Peyer's patch (tissue), 4 donors: ENCODE data around the gene ACOX3. TPM values are rescaled to one million over a fixed set of nuclear protein-coding genes. Genes with fewer than 3 reads are reported as not detected.

Experiments used
- DNase-seq, 3 donors: peaks; one replicate each; pipeline ENCODE4 v3.0.0-alpha.2; 2017 to 2019
- H3K27ac ChIP-seq, 4 donors: fragments of 200-600 bp; sonication (generic); one replicate each; pipeline ENCODE4 v1.5.1; 2016 to 2019
- H3K27me3 ChIP-seq, 2 donors: fragments of 200-600 bp; sonication (generic); one replicate each; pipeline ENCODE4 v1.5.1; 2019
- H3K36me3 ChIP-seq, 3 donors: fragments of 200-600 bp; sonication (generic); one replicate each; pipeline ENCODE4 v1.5.1; 2016 to 2019
- H3K4me1 ChIP-seq, 4 donors: fragments of 200-600 bp; sonication (generic); one replicate each; pipeline ENCODE4 v1.5.1; 2016 to 2019
- H3K4me3 ChIP-seq, 4 donors: fragments of 200-600 bp; sonication (generic); 1 replicate in 3 of 4; 2 replicates in 1 of 4; pipeline ENCODE4 v1.5.1; 2016 to 2019; ENCODE audit warnings: mild to moderate bottlenecking in 1 of 4
- H3K9me3 ChIP-seq, 4 donors: fragments of 200-600 bp; sonication (generic); one replicate each; pipeline ENCODE4 v1.5.1; 2016 to 2019; ENCODE audit warnings: mild to moderate bottlenecking in 1 of 4
- POLR2A ChIP-seq, 2 donors: fragments of 450-650 bp; IDR thresholded peaks; one replicate each; pipeline ENCODE4 v1.5.1; 2017; ENCODE audit warnings: antibody characterized with exemption in 2 of 2, mild to moderate bottlenecking in 2 of 2, moderate library complexity in 2 of 2
- total RNA-seq, 4 donors: library from RNA; depleted of rRNA; stranded (reverse); fragments of >200 nt; gene quantifications; one replicate each; pipeline ENCODE4 v1.1.0, GENCODE V29; 2016
- TF ChIP-seq, protein P1 (sequence below), 6 experiments: fragments of 450-650 bp in 4 of 6; fragments of 200-600 bp in 2 of 6; sonication (generic) in 1 of 6; IDR thresholded peaks; one replicate each; pipeline ENCODE4 v1.5.1; 2017 to 2019; ENCODE audit warnings: antibody characterized with exemption in 6 of 6, mild to moderate bottlenecking in 3 of 6, moderate library complexity in 1 of 6

ACOX3 gene
- total RNA-seq, 4 donors from 2014 or later: 17.2 to 95.7 (median 43.7) TPM

DNA sequence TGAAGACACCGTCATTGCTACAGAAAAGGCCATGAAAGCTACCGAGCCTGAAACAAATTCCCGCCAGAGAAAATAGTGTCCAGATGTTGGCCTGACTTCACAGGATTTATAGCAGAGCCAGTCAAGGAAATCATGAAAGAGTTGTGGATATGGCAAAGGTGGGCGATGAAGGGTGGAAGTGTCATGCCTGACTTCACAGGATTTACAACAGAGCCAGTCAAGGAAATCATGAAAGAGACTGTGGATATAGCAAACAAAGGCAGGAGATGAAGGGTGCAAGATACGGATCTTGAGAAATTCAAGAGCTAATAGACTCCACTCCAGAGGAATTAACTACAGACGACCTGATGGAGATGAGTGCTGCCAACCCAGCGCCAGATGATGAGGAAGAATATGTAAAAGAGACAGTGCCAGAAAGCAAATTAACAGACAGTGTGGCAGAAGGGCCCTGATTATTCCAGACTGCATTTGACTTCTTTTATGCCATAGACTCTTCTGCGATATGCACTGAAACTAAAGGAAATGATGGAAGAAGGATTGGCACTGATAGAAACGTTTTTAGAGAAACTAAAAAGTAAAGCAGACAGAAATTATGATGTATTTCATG lies 17.2 kb upstream of the ACOX3 start:
- no peak for DNase-seq
- TF ChIP-seq, protein P1, sequence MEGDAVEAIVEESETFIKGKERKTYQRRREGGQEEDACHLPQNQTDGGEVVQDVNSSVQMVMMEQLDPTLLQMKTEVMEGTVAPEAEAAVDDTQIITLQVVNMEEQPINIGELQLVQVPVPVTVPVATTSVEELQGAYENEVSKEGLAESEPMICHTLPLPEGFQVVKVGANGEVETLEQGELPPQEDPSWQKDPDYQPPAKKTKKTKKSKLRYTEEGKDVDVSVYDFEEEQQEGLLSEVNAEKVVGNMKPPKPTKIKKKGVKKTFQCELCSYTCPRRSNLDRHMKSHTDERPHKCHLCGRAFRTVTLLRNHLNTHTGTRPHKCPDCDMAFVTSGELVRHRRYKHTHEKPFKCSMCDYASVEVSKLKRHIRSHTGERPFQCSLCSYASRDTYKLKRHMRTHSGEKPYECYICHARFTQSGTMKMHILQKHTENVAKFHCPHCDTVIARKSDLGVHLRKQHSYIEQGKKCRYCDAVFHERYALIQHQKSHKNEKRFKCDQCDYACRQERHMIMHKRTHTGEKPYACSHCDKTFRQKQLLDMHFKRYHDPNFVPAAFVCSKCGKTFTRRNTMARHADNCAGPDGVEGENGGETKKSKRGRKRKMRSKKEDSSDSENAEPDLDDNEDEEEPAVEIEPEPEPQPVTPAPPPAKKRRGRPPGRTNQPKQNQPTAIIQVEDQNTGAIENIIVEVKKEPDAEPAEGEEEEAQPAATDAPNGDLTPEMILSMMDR (IDR thresholded peaks at IDR 0.05): no peak
- TF ChIP-seq POLR2A (IDR thresholded peaks at IDR 0.05): no peak
- peaks cover 0 to 75% (median 0%) of the 10 kb centered on the region in 3 donors for H3K36me3 ChIP-seq

DNA sequence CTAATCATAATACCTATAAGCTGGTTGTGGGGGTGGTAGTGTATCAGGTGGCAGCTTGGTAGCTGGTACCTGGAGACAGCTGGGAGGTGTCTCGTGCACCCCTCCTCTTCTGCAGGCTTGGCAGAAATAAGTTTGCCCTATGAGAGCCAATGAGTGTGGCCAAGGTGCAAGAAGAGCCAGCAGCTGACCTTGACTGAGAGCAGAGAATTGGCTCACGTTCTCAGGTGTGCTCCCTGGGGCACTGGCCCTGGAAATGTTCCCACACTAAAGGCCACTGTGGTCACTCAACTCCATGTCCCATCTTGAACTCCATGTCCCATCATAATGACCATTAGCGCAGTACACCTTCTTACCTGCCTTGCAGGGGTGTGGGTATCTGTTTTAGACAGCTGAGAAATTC lies 13.4 kb upstream of the ACOX3 start:
- no peak overlapping the region for H3K27ac ChIP-seq
- H3K27me3 ChIP-seq: no peaks in the 10 kb centered on the region
- H3K36me3 ChIP-seq: peaks cover 0 to 91% (median 0%) of the 10 kb centered on the region in 3 donors
- TF ChIP-seq POLR2A (IDR thresholded peaks at IDR 0.05): no peak
- TF ChIP-seq, protein P1 (IDR thresholded peaks at IDR 0.05): no peak
- H3K4me3 ChIP-seq: no peak overlapping the region
- H3K4me1 ChIP-seq: no peaks in the 10 kb centered on the region
- DNase-seq: no peak
- H3K9me3 ChIP-seq: no peaks in the 10 kb centered on the region

More for the DNA sequence above, 17.2 kb upstream of the ACOX3 start:
- Histone ChIP-seq H3K4me3 (no peak overlapping the region), H3K9me3 (no peaks in the 10 kb centered on the region), H3K4me1 (no peaks in the 10 kb centered on the region), H3K27ac (no peak overlapping the region), H3K27me3 (no peaks in the 10 kb centered on the region)

DNA sequence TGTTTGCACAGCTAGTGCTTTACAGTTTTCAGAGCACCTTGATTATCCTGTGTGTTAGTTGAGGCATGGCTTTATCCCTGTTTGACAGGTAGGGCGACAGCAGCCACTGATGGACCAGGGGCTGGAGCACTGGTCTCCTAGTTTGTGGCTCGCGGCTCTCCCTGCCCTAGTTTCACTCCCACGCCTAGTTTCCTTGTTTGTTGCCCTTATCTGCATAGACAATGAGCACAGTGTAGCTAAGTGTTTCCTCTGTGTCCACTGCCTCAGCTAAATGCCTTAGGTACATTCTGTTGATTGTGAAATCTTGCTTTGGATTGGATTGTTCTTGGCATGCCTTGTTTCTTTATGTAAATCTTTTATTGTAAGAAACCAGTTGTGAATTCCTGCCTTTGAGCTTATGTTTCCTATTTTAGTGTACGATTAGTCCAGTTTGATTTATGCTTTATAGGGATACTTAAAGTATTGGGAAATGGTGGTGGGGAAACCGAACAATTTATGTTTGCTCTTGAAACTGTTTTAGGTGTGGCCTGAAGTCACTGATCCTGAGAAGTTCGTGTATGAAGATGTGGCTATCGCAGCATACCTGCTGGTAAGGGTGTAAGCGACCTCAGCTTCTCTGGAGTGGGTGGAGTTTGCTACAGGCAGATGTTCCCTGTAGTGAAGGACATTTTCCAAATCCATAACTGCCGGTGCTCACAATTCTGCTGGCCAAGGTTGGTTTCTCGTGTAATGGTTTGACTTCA lies 11.1 kb upstream of the ACOX3 start:
- H3K27ac ChIP-seq: no peak overlapping the region

DNA sequence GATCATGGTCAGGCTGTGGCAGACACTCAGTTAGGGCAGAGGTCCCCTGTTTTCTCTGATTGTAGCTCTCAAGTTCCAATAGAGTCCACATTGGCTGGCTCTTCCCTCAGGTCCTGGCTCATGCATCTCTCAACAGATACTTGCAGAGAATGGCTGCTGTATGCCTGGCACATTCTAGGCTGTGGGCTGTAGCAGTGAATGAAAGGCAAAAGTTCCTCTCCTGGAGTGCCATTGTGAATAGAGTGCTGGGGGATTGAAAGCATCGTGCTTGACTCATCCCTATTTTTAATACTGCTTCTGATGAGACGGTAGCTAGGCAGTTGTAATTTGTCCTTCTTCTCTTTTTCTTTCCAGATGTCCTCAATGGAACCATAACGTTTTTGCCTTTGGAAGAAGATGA lies 5.6 kb upstream of the ACOX3 start:
- TF ChIP-seq, protein P1 (IDR thresholded peaks at IDR 0.05): no peak
- no peak for TF ChIP-seq POLR2A (IDR thresholded peaks at IDR 0.05)

More for the DNA sequence above, 11.1 kb upstream of the ACOX3 start:
- no peaks in the 10 kb centered on the region for H3K4me1 ChIP-seq
- DNase-seq: no peak
- no peaks in the 10 kb centered on the region for H3K9me3 ChIP-seq
- no peaks in the 10 kb centered on the region for H3K27me3 ChIP-seq
- no peak for TF ChIP-seq POLR2A (IDR thresholded peaks at IDR 0.05)
- TF ChIP-seq, protein P1 (IDR thresholded peaks at IDR 0.05): no peak
- H3K36me3 ChIP-seq: peaks cover 0 to 93% (median 0%) of the 10 kb centered on the region in 3 donors
- H3K4me3 ChIP-seq: no peak overlapping the region

DNA sequence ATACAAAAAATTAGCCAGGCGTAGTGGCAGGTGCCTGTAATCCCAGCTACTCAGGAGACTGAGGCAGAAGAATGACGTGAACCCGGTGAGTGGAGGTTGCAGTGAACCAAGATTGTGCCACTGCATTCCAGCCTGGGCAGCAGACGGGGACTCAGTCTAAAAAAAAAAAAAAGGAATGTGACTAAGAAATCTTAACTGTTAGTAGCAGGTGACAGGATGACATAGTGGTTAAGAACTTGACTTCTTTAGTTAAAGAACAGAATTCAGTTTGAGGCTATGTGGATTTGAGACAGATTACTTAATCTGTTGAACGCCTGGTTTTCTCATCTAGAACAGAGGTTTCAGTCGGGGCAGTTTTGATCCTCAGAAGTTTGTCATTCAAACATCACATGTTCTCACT lies 3.3 kb upstream of the ACOX3 start:
- no peak for DNase-seq
- TF ChIP-seq POLR2A (IDR thresholded peaks at IDR 0.05): no peak
- TF ChIP-seq, protein P1 (IDR thresholded peaks at IDR 0.05): no peak
- H3K27me3 ChIP-seq: no peaks in the 10 kb centered on the region
- H3K4me3 ChIP-seq: no peak overlapping the region
- H3K27ac ChIP-seq: no peak overlapping the region
- H3K36me3 ChIP-seq: peaks cover 0 to 28% (median 0%) of the 10 kb centered on the region in 3 donors
- H3K4me1 ChIP-seq: peaks cover 0 to 34% (median 14%) of the 10 kb centered on the region in 4 donors
- H3K9me3 ChIP-seq: no peaks in the 10 kb centered on the region

More for the DNA sequence above, 5.6 kb upstream of the ACOX3 start:
- no peak overlapping the region for H3K27ac ChIP-seq
- peaks cover 0 to 46% (median 0%) of the 10 kb centered on the region in 3 donors for H3K36me3 ChIP-seq
- H3K9me3 ChIP-seq: no peaks in the 10 kb centered on the region
- no peak overlapping the region for H3K4me3 ChIP-seq
- DNase-seq: no peak
- H3K4me1 ChIP-seq: peaks cover 0 to 23% (median 9%) of the 10 kb centered on the region in 4 donors
- H3K27me3 ChIP-seq: no peaks in the 10 kb centered on the region
